ENCODE results near the gene SLC9C1. TPM values are rescaled to one million over a fixed set of nuclear protein-coding genes. Genes with fewer than 3 reads are reported as not detected.

The SLC9C1 gene
- total RNA-seq, 1 experiment from 2014 or later = 0.79 TPM

- RAD21 ChIA-PET (ENCODE audit: low non-redundant PET in 1 of 2, low total read pairs in 2 of 2, uncharacterized antibody in 2 of 2, unreplicated experiment in 2 of 2) = no interaction called here
- no peak overlapping the region for H2AFZ ChIP-seq (ENCODE audit: low read depth, low read length, poor library complexity, severe bottlenecking)
- H3K27ac ChIP-seq (ENCODE audit: low read depth, low read length) = no peak overlapping the region
- ATAC-seq (no peak), DNase-seq (ENCODE audit: low read depth, low spot score) (no peak)
- no peaks in the 10 kb centered on the region for H3K9me2 ChIP-seq (ENCODE audit: insufficient read depth)
- H3K36me3 ChIP-seq (ENCODE audit: control insufficient read depth in 1 of 2, insufficient read depth in 2 of 2, low read length in 2 of 2) = no peaks in the 10 kb centered on the region
- no peaks in the 10 kb centered on the region for H3K27me3 ChIP-seq (ENCODE audit: insufficient read depth, low read length)
- H4K20me1 ChIP-seq (ENCODE audit: insufficient read depth) = no peaks in the 10 kb centered on the region
- CTCF ChIA-PET = no interaction called here
- no peak overlapping the region for H3K4me2 ChIP-seq (ENCODE audit: low read length)
- TF ChIP-seq EZH2 (IDR thresholded peaks at IDR 0.05) (no peak), JUND (IDR thresholded peaks at IDR 0.05) (no peak), MAX (IDR thresholded peaks at IDR 0.05) (no peak), TCF7L2 (IDR thresholded peaks at IDR 0.05; ENCODE audit: borderline replicate concordance, extremely low read depth, insufficient read depth, insufficient read length) (no peak), CBX3 (IDR thresholded peaks at IDR 0.05; ENCODE audit: low read depth) (no peak), ELF1 (IDR thresholded peaks at IDR 0.05; ENCODE audit: borderline replicate concordance, low read depth) (no peak), EGR1 (IDR thresholded peaks at IDR 0.05; ENCODE audit: low read depth) (no peak)
- no peaks in the 10 kb centered on the region for H3K79me2 ChIP-seq (ENCODE audit: insufficient read depth, low read length)
- intact Hi-C loops (cut with micrococcal nuclease) = no loop called here
- no peaks in the 10 kb centered on the region for H3K9me3 ChIP-seq (ENCODE audit: control insufficient read depth in 1 of 2, insufficient read depth in 1 of 2, low read depth in 1 of 2, low read length in 2 of 2)
- H3K4me1 ChIP-seq (ENCODE audit: control insufficient read depth in 1 of 2, insufficient read depth in 2 of 2, low read length in 2 of 2) = no peaks in the 10 kb centered on the region
- H3K9ac ChIP-seq (ENCODE audit: low read length) = no peak overlapping the region
- no TSS peak for BruUV-seq (replicated peaks)
- H3K4me3 ChIP-seq (replicated peaks in 1 of 2; ENCODE audit: low read depth in 1 of 2, low read length in 2 of 2) = no peak overlapping the region
- POLR2A ChIA-PET = interaction anchor here (0.6 kb wide), 1 partner anchor 208 kb away, joined by 5 read pairs; no protein-coding TSS in a partner anchor
Measured at GRCh38 chr3:112170046-112170445, 124.0 kb downstream of the SLC9C1 start.

DNA sequence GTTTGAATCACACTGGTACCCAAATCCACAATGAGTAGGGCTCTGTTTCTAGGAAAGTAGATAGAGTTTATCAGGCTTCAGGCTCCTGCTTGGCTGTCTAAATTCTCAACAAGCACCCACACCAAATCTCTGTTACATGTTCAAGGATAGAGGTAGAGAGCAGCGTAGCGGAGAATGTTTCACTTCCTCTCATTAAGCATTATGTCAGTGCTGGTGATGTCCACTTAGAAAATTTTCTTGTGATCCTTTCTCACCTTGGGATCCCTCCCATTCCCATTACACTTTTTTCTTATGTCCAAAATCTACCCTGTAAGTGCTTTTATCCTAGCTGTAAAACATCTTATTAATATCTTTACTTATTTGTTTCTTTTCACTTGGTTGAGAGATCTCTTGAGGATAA, 126.3 kb downstream of the SLC9C1 start:
- BruUV-seq (replicated peaks) = no TSS peak

More for the DNA sequence above, 126.3 kb downstream of the SLC9C1 start:
- ChIA-PET POLR2A (no interaction called here), RAD21 (ENCODE audit: low non-redundant PET in 1 of 2, low total read pairs in 2 of 2, uncharacterized antibody in 2 of 2, unreplicated experiment in 2 of 2) (no interaction called here), CTCF (no interaction called here)
- DNase-seq (ENCODE audit: low read depth, low spot score) (no peak), ATAC-seq (no peak)
- Histone ChIP-seq H3K27ac (ENCODE audit: low read depth, low read length) (no peak overlapping the region), H3K36me3 (ENCODE audit: control insufficient read depth in 1 of 2, insufficient read depth in 2 of 2, low read length in 2 of 2) (no peaks in the 10 kb centered on the region), H3K4me3 (replicated peaks in 1 of 2; ENCODE audit: low read depth in 1 of 2, low read length in 2 of 2) (no peak overlapping the region), H3K27me3 (ENCODE audit: insufficient read depth, low read length) (no peaks in the 10 kb centered on the region), H3K9me3 (ENCODE audit: control insufficient read depth in 1 of 2, insufficient read depth in 1 of 2, low read depth in 1 of 2, low read length in 2 of 2) (no peaks in the 10 kb centered on the region), H3K79me2 (ENCODE audit: insufficient read depth, low read length) (no peaks in the 10 kb centered on the region), H3K4me1 (ENCODE audit: control insufficient read depth in 1 of 2, insufficient read depth in 2 of 2, low read length in 2 of 2) (no peaks in the 10 kb centered on the region), H3K4me2 (ENCODE audit: low read length) (no peak overlapping the region), H4K20me1 (ENCODE audit: insufficient read depth) (no peaks in the 10 kb centered on the region), H3K9me2 (ENCODE audit: insufficient read depth) (no peaks in the 10 kb centered on the region), H2AFZ (ENCODE audit: low read depth, low read length, poor library complexity, severe bottlenecking) (no peak overlapping the region), H3K9ac (ENCODE audit: low read length) (no peak overlapping the region)
- TF ChIP-seq, protein P1, sequence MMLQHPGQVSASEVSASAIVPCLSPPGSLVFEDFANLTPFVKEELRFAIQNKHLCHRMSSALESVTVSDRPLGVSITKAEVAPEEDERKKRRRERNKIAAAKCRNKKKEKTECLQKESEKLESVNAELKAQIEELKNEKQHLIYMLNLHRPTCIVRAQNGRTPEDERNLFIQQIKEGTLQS (IDR thresholded peaks at IDR 0.05) = no peak
- TF ChIP-seq SIN3A (IDR thresholded peaks at IDR 0.05; ENCODE audit: low read depth) = no peak
- no peak for TF ChIP-seq CEBPB (IDR thresholded peaks at IDR 0.05; ENCODE audit: low read depth)
- no peak for TF ChIP-seq TCF7L2 (IDR thresholded peaks at IDR 0.05; ENCODE audit: borderline replicate concordance, extremely low read depth, insufficient read depth, insufficient read length)
- no peak for TF ChIP-seq JUND (IDR thresholded peaks at IDR 0.05)
- no peak for TF ChIP-seq ZNF274 (IDR thresholded peaks at IDR 0.05; ENCODE audit: low read depth, low read length)
- intact Hi-C loops (cut with micrococcal nuclease) = no loop called here

Data from HCT116 (cell line).